C4-2B (cell line): ENCODE data around the gene RAPGEF6.

Source experiments
- ZFX ChIP-seq: fragments of 450-650 bp; IDR thresholded peaks from 2 replicates; pipeline ENCODE4 v1.6.1; 2017
- TF ChIP-seq, protein P1 (sequence below): fragments of 450-650 bp; conservative IDR thresholded peaks from 2 replicates; pipeline ENCODE4 v1.5.1; 2017; ENCODE audit warnings: mild to moderate bottlenecking

DNA sequence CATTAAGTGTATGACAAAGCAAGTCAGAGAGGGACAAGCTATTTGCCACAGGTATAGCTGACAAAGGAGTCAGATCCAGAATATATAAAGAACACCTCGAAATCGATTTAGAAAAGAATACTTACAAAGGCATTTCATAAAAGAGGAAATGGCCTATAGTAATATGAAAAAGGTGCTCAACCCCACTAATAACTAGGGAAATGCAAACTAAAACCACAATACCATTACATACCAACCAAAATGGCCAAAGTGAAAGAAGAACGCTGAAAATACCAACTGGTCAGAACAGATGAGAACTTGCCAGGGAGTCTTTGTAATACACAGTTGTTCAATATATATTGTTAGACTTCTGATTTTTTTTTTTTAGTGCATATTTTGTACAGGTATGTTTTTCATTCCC, 218.3 kb downstream of the RAPGEF6 start:
- TF ChIP-seq, protein P1, sequence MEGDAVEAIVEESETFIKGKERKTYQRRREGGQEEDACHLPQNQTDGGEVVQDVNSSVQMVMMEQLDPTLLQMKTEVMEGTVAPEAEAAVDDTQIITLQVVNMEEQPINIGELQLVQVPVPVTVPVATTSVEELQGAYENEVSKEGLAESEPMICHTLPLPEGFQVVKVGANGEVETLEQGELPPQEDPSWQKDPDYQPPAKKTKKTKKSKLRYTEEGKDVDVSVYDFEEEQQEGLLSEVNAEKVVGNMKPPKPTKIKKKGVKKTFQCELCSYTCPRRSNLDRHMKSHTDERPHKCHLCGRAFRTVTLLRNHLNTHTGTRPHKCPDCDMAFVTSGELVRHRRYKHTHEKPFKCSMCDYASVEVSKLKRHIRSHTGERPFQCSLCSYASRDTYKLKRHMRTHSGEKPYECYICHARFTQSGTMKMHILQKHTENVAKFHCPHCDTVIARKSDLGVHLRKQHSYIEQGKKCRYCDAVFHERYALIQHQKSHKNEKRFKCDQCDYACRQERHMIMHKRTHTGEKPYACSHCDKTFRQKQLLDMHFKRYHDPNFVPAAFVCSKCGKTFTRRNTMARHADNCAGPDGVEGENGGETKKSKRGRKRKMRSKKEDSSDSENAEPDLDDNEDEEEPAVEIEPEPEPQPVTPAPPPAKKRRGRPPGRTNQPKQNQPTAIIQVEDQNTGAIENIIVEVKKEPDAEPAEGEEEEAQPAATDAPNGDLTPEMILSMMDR, result no peak
- no peak for TF ChIP-seq ZFX
